ENCODE data around the gene OR4K5. TPM values are rescaled to one million over a fixed set of nuclear protein-coding genes. Genes with fewer than 3 reads are reported as not detected.

The OR4K5 gene
- not detected in 2 replicates for total RNA-seq

DNA sequence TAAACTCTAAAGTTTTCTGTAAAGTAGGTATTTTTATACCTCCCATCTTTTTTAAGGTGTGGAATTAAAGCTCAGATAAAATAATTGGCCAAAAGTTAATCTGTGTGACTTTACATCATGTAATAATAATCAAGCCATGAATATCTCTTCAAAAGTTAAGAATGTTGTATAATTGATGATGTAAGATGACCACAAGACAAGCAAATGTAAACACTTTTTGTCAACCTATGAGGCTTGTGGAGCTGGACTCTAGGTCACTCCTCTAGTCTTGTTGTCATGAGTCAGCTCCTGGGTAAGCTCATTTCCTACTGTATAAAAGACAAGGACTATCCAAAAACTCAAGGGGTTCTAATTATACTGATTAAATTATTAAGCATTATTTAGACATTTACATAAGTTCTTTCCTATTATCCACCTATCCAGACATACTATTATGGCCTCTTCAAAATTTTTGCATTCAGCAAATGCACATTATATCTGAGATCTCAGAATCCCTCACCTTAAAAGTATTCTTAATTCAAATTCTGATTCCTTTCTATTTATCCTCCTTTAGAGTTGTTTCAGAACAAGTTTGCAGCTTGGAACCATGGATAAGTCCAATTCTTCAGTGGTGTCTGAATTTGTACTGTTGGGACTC, at the start of gene OR4K5:
Gene OR4K5, plus strand, starts transcription at position 587 of the 637 bp plus-strand sequence. Its CDS starts 0 bp downstream, at position 587.
- no peak for DNase-seq (ENCODE audit: low spot score)
- Mint-ChIP-seq H3K4me3 (ENCODE audit: low read depth) (no peak within 1 kb of the TSS), H3K27me3 (ENCODE audit: low read depth) (no peaks in the 10 kb centered on the region), H3K4me1 (ENCODE audit: low read depth) (no peaks in the 10 kb centered on the region), H3K27ac (no peak within 1 kb of the TSS), H3K36me3 (ENCODE audit: low read depth) (no peaks in the 10 kb centered on the region), H3K9me3 (no peaks in the 10 kb centered on the region)
- intact Hi-C loops (cut with micrococcal nuclease), result no loop called here

DNA sequence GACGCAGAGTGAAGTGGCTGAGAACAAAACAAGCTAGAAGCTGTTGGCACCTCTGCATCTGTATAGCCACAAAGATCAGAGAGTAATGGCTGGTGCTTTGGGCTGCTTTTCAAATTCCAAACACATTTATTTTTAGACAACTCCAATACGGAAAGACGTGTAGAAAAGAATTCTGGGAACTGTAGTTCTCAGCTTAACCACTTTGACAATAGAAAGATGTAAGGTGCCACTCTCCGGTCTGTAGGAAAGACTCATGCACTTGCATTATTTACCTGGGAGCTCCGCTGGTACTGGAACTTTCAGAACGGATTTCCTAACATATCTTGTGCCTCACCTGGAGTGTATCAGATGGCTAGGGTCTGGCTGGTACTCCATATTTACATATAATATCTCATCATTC, 47.2 kb upstream of the OR4K5 start:
- Mint-ChIP-seq H3K9me3 (no peaks in the 10 kb centered on the region), H3K4me1 (ENCODE audit: low read depth) (no peaks in the 10 kb centered on the region), H3K27me3 (ENCODE audit: low read depth) (no peaks in the 10 kb centered on the region), H3K36me3 (ENCODE audit: low read depth) (no peaks in the 10 kb centered on the region), H3K4me3 (ENCODE audit: low read depth) (no peak overlapping the region), H3K27ac (no peak overlapping the region)
- no peak for DNase-seq (ENCODE audit: low spot score)
- intact Hi-C loops (cut with micrococcal nuclease), result no loop called here

- intact Hi-C loops (cut with micrococcal nuclease), result no loop called here
- H3K4me1 Mint-ChIP-seq (ENCODE audit: low read depth), result no peaks in the 10 kb centered on the region
- no peak within 1 kb of the TSS for H3K27ac Mint-ChIP-seq
- H3K36me3 Mint-ChIP-seq (ENCODE audit: low read depth), result no peaks in the 10 kb centered on the region
- H3K27me3 Mint-ChIP-seq (ENCODE audit: low read depth), result no peaks in the 10 kb centered on the region
- H3K9me3 Mint-ChIP-seq, result no peaks in the 10 kb centered on the region
- no peak within 1 kb of the TSS for H3K4me3 Mint-ChIP-seq (ENCODE audit: low read depth)
- no peak for DNase-seq (ENCODE audit: low spot score)
Observed at GRCh38 chr14:19874842-19875241, 45.6 kb upstream of the OR4K5 start, which contains the start of gene OR4K2. Gene OR4K2, plus strand, starts transcription at chr14:19875142. Its CDS starts 1,126 bp downstream, at chr14:19876268.

DNA sequence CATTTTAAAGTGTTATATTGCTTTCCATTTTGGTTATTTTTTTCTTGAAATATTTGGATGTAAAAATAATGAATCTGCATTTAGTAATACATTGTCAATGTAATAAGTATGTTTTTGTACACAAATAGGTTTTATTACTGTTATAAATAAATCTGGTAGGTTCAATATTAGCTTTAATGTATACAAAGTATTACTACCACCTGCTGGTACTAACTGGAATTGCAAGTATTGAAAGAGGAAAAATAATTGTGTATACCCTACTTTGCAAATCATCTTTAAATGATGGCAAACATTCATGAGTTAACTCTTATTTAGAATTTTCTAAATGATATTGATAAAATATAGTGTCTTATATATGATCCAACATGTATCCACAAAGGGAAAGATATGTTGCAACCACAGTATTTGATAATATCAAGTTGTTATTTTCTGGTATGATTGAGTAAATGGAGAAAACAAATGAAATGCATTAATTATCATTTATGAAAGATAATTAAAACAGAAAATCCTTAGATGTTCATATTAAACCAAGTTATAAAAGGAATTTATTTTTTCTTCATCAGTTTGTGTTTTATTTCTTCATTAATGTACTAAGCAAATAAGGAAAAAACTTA, 42.3 kb upstream of the OR4K5 start:
- Mint-ChIP-seq H3K4me3 (ENCODE audit: low read depth) (no peak overlapping the region), H3K9me3 (no peaks in the 10 kb centered on the region), H3K27ac (no peak overlapping the region), H3K4me1 (ENCODE audit: low read depth) (no peaks in the 10 kb centered on the region), H3K36me3 (ENCODE audit: low read depth) (no peaks in the 10 kb centered on the region), H3K27me3 (ENCODE audit: low read depth) (no peaks in the 10 kb centered on the region)
- no peak for DNase-seq (ENCODE audit: low spot score)
- intact Hi-C loops (cut with micrococcal nuclease), result no loop called here

DNA sequence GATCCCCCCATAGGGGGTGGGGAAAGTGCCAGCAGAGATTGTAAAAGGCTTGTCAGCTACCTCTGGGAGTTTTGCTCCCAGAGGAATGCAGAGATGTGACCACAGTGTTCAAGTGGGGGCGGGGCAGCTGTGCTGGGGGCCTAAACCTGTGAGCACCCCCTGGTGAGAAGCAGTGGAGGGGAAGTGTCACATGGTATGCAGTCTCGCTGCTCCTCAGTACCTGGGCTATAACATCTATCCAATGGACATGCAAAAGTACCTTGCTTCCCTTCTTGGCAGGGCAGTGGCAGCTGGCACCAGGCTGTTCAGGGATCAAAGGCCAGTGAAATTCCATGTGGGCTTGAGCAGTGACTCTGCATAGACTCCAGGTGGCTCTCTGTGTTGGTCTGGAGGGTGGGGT, 25.1 kb upstream of the OR4K5 start:
- Mint-ChIP-seq H3K36me3 (ENCODE audit: low read depth) (no peaks in the 10 kb centered on the region), H3K27ac (no peak overlapping the region), H3K9me3 (peaks cover 56% of the 10 kb centered on the region), H3K4me1 (ENCODE audit: low read depth) (no peaks in the 10 kb centered on the region), H3K27me3 (ENCODE audit: low read depth) (no peaks in the 10 kb centered on the region), H3K4me3 (ENCODE audit: low read depth) (no peak overlapping the region)
- intact Hi-C loops (cut with micrococcal nuclease), result no loop called here
- DNase-seq (ENCODE audit: low spot score), result no peak

DNA sequence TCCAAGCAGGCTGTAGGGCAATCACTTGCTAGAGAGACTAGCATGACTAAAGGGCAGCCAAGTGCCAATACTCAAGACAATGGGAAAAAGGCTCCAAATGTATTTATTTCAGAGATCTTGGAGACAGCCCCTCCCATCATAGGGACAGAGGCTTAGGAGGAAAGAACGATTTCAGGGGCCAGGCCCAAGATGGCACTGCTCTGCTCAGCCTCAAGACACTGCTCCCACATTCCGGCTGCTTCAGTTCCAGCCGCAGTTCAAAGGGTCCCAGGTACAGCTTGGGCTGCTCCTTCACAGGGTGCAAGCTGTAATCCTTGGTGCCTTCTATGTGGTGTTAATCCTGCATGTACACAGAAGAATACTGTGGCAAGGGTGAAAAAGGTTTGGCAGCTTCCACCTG, 19.4 kb upstream of the OR4K5 start:
- no peak overlapping the region for H3K4me3 Mint-ChIP-seq (ENCODE audit: low read depth)
- H3K27me3 Mint-ChIP-seq (ENCODE audit: low read depth), result no peaks in the 10 kb centered on the region
- DNase-seq (ENCODE audit: low spot score), result no peak
- peaks cover 48% of the 10 kb centered on the region for H3K9me3 Mint-ChIP-seq
- H3K4me1 Mint-ChIP-seq (ENCODE audit: low read depth), result no peaks in the 10 kb centered on the region
- H3K36me3 Mint-ChIP-seq (ENCODE audit: low read depth), result no peaks in the 10 kb centered on the region
- H3K27ac Mint-ChIP-seq, result no peak overlapping the region
- intact Hi-C loops (cut with micrococcal nuclease), result no loop called here

DNA sequence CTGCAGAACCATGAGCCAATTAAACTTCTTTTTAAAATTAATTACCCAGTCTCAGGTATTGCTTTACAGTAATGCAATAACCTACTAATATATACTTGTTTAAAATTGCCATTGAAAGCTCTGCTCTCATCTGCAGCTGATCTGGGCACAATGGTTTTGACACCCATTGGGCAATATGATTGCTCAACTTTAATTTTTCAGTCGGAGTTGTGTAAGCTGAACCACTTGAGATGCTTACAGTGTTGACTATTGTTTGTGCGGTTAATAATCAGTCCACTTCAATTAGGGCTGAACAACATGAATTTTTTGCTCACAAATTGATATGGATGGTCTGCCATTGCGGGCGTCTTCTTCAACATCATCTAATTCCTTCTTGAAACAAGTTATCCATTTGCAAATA, 18.0 kb upstream of the OR4K5 start:
- H3K4me3 Mint-ChIP-seq (ENCODE audit: low read depth), result no peak overlapping the region
- peaks cover 35% of the 10 kb centered on the region for H3K9me3 Mint-ChIP-seq
- no peak for DNase-seq (ENCODE audit: low spot score)
- no peaks in the 10 kb centered on the region for H3K36me3 Mint-ChIP-seq (ENCODE audit: low read depth)
- intact Hi-C loops (cut with micrococcal nuclease), result no loop called here
- no peaks in the 10 kb centered on the region for H3K4me1 Mint-ChIP-seq (ENCODE audit: low read depth)
- H3K27ac Mint-ChIP-seq, result no peak overlapping the region
- H3K27me3 Mint-ChIP-seq (ENCODE audit: low read depth), result no peaks in the 10 kb centered on the region

- Mint-ChIP-seq H3K4me1 (ENCODE audit: low read depth) (no peaks in the 10 kb centered on the region), H3K36me3 (ENCODE audit: low read depth) (no peaks in the 10 kb centered on the region), H3K27me3 (ENCODE audit: low read depth) (no peaks in the 10 kb centered on the region), H3K4me3 (ENCODE audit: low read depth) (no peak overlapping the region), H3K9me3 (peaks cover 20% of the 10 kb centered on the region), H3K27ac (no peak overlapping the region)
- no peak for DNase-seq (ENCODE audit: low spot score)
- intact Hi-C loops (cut with micrococcal nuclease), result no loop called here
Observed at GRCh38 chr14:19906665-19907064, 13.7 kb upstream of the OR4K5 start.

DNA sequence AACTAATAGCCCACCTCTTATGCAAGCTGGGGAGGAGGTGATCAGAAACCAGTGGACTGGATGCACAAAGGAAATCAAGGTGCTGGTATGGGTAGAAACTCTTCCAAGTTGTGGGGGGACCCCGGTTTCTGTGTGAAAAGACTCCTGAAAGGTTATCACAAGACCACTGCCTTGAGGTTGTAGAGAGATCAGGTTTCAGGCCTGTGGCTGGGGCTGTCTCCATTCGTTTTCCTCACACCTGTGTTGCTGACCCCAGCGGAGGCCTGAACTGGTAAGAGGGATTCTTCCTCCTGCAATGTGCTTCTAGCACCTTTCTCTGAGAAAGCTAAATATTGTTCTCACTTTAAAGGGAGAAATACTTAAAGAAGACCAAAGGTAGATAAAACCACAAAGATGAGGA, 9.3 kb upstream of the OR4K5 start:
- no peaks in the 10 kb centered on the region for H3K36me3 Mint-ChIP-seq (ENCODE audit: low read depth)
- H3K4me3 Mint-ChIP-seq (ENCODE audit: low read depth), result no peak overlapping the region
- intact Hi-C loops (cut with micrococcal nuclease), result no loop called here
- no peaks in the 10 kb centered on the region for H3K27me3 Mint-ChIP-seq (ENCODE audit: low read depth)
- DNase-seq (ENCODE audit: low spot score), result no peak
- H3K27ac Mint-ChIP-seq, result no peak overlapping the region
- H3K9me3 Mint-ChIP-seq, result peaks cover 10% of the 10 kb centered on the region
- H3K4me1 Mint-ChIP-seq (ENCODE audit: low read depth), result no peaks in the 10 kb centered on the region

DNA sequence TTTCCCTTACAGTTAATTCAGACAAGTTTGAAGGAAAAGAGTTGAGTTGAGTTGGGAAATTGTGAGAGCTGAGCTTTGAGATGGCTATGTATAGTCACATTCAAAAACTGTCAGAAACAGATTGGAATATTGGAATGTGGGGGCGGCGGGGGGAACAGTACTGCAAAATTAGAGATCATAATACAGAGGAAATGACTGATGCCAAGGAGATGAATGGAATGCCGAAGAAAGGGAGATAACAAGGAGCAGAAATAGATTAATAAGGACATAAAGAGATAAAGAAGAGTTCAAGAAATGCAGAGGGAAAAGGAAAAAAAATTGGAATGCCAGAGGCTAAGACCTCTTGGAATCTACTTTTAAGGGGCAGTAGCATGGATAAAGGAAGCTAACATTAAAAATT, 3.2 kb upstream of the OR4K5 start:
- no peaks in the 10 kb centered on the region for H3K9me3 Mint-ChIP-seq
- intact Hi-C loops (cut with micrococcal nuclease), result no loop called here
- H3K4me1 Mint-ChIP-seq (ENCODE audit: low read depth), result no peaks in the 10 kb centered on the region
- no peak overlapping the region for H3K4me3 Mint-ChIP-seq (ENCODE audit: low read depth)
- no peak overlapping the region for H3K27ac Mint-ChIP-seq
- H3K36me3 Mint-ChIP-seq (ENCODE audit: low read depth), result no peaks in the 10 kb centered on the region
- no peak for DNase-seq (ENCODE audit: low spot score)
- H3K27me3 Mint-ChIP-seq (ENCODE audit: low read depth), result no peaks in the 10 kb centered on the region

- no peaks in the 10 kb centered on the region for H3K9me3 Mint-ChIP-seq
- H3K4me1 Mint-ChIP-seq (ENCODE audit: low read depth), result no peaks in the 10 kb centered on the region
- intact Hi-C loops (cut with micrococcal nuclease), result no loop called here
- H3K36me3 Mint-ChIP-seq (ENCODE audit: low read depth), result no peaks in the 10 kb centered on the region
- no peak for DNase-seq (ENCODE audit: low spot score)
- no peak overlapping the region for H3K27ac Mint-ChIP-seq
- no peak overlapping the region for H3K4me3 Mint-ChIP-seq (ENCODE audit: low read depth)
- no peaks in the 10 kb centered on the region for H3K27me3 Mint-ChIP-seq (ENCODE audit: low read depth)
Observed at GRCh38 chr14:19917955-19918518, 2.4 kb upstream of the OR4K5 start.

DNA sequence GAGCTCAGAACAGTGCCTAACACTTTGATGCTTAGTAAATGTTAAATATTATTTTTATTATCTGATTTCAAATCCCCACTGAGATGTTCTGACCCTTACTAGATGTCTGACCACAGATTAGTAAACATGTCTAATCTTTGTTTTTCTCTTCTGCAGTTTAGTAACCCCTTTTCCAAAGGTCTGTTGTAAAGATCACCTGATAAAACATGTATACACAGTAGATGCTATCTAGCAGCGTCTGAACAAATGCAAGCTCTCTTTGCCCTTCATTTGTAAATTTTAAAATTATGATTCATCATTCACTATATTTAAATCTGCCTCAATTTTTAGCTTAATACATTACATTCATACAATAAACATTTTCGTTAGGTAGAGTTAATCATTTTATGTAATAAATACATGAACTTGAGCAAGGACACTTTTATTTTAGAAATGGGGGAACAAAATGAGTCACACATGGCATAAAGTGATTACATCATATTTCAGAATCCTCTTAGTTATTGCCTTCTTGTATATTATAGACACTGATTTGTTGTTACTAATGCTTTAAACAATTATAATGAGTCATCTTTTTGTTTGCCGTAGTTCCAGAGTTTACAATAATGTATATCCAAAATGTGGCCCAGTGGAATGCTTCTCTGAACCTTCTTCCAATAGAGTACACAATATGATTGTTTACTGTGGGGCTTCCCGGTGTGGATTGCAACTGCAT, 1.7 kb upstream of the OR4K5 start:
- no peaks in the 10 kb centered on the region for H3K27me3 Mint-ChIP-seq (ENCODE audit: low read depth)
- no peak overlapping the region for H3K4me3 Mint-ChIP-seq (ENCODE audit: low read depth)
- intact Hi-C loops (cut with micrococcal nuclease), result no loop called here
- DNase-seq (ENCODE audit: low spot score), result no peak
- no peak overlapping the region for H3K27ac Mint-ChIP-seq
- no peaks in the 10 kb centered on the region for H3K4me1 Mint-ChIP-seq (ENCODE audit: low read depth)
- no peaks in the 10 kb centered on the region for H3K9me3 Mint-ChIP-seq
- no peaks in the 10 kb centered on the region for H3K36me3 Mint-ChIP-seq (ENCODE audit: low read depth)

DNA sequence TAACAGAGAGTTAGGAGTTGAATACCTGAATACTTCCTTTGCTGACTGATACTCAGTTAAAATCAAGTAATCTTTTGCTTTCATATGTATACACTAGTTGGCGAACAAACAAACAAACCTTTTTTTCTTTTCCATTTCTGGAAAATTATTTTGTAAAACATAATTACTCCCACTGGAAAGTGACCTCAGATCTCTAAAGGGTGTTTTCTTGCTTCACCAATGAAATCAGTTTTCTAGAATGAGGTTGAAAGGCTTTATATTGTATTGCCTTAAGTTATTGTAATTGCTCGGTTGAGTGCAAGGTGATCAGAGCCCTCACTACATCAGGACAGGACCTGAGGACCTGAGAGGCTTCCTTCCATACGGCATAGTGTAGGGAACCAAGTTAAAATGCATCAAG, 10.2 kb downstream of the OR4K5 start, which contains the start of gene OR4K1:
Gene OR4K1, plus strand, starts transcription at position 301 of the 400 bp plus-strand sequence. CDS start 4,750 bp downstream, outside the sequence.
- intact Hi-C loops (cut with micrococcal nuclease), result no loop called here
- H3K4me1 Mint-ChIP-seq (ENCODE audit: low read depth), result no peaks in the 10 kb centered on the region

More for the DNA sequence above, 10.2 kb downstream of the OR4K5 start, which contains the start of gene OR4K1:
- no peak within 1 kb of the TSS for H3K4me3 Mint-ChIP-seq (ENCODE audit: low read depth)
- no peak within 1 kb of the TSS for H3K27ac Mint-ChIP-seq
- no peaks in the 10 kb centered on the region for H3K36me3 Mint-ChIP-seq (ENCODE audit: low read depth)
- H3K27me3 Mint-ChIP-seq (ENCODE audit: low read depth), result no peaks in the 10 kb centered on the region
- no peaks in the 10 kb centered on the region for H3K9me3 Mint-ChIP-seq
- no peak for DNase-seq (ENCODE audit: low spot score)
